HFFc6 (cell line): ENCODE data around the gene HOXD4. TPM values are rescaled to one million over a fixed set of nuclear protein-coding genes. Genes with fewer than 3 reads are reported as not detected.

Source experiments
- DNase-seq: peaks from one replicate; pipeline ENCODE4 v3.0.0-alpha.2; 2018
- H3K27ac Mint-ChIP-seq: 2 replicates; pipeline ENCODE4 v1.8.0; 2020; ENCODE audit warnings: mild to moderate bottlenecking, mixed read lengths
- H3K27me3 Mint-ChIP-seq: 2 replicates; pipeline ENCODE4 v1.8.0; 2021; ENCODE audit warnings: mild to moderate bottlenecking, moderate library complexity, mixed read lengths; ENCODE audit not compliant: insufficient read depth
- H3K36me3 Mint-ChIP-seq: 2 replicates; pipeline ENCODE4 v1.8.0; 2021; ENCODE audit warnings: low read depth, mixed read lengths
- H3K4me1 Mint-ChIP-seq: 2 replicates; pipeline ENCODE4 v1.8.0; 2020; ENCODE audit warnings: low read depth, mixed read lengths
- H3K4me3 Mint-ChIP-seq: 2 replicates; pipeline ENCODE4 v1.8.0; 2020; ENCODE audit warnings: mild to moderate bottlenecking, moderate library complexity, mixed read lengths
- H3K9me3 Mint-ChIP-seq: 2 replicates; pipeline ENCODE4 v1.8.0; 2020; ENCODE audit warnings: mild to moderate bottlenecking, mixed read lengths
- total RNA-seq, 6 experiments: library from RNA; stranded (reverse); fragmentation: NEBNext Ultra II Directional; extraction: Animal tissue kit (Norgen Biotek cat#: 25700); gene quantifications; 2 replicates in 1 of 6; 3 replicates in 5 of 6; pipeline ENCODE4 v1.2.3, GENCODE V29; 2021
- TF ChIP-seq, protein P1 (sequence below): fragments of 200-600 bp; sonication (generic); IDR thresholded peaks from 2 replicates; pipeline ENCODE4 v1.5.0; 2021; ENCODE audit warnings: antibody characterized with exemption, mild to moderate bottlenecking

The HOXD4 gene
- total RNA-seq, 6 experiments from 2014 or later: 0.40 to 0.69 (median 0.57) TPM; not detected in 2

DNA sequence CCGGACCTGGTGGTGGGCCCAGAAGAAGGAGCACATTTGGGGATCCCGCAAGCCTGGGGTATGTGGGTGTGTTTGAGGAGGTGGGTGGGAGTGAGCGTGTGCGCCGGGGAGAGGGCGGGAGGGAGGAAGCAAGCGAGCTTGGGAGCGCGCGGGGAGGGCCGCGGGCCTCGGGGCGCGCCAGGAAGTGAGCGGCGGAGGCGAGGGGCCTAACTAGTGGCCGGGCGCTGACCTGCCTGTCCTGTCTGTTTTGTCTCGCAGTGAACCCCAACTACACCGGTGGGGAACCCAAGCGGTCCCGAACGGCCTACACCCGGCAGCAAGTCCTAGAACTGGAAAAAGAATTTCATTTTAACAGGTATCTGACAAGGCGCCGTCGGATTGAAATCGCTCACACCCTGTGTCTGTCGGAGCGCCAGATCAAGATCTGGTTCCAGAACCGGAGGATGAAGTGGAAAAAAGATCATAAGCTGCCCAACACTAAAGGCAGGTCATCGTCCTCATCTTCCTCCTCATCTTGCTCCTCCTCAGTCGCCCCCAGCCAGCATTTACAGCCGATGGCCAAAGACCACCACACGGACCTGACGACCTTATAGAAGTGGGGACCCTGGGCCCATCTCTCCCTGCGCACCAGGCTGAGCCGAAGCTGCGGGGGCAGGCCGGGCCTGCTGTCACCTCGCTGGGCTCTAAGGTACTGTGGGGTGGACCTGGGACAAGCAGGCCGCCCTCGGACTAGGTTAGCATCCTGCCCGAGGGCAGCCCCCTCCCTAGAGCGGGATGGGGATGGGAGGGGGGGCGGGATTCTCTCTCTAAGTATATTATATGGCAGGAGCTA, 1.2 kb downstream of the HOXD4 start:
- H3K4me3 Mint-ChIP-seq: no peak overlapping the region; the same call in 1 of the 2 replicates
- H3K27me3 Mint-ChIP-seq: peaks cover 64% of the 10 kb centered on the region

DNA sequence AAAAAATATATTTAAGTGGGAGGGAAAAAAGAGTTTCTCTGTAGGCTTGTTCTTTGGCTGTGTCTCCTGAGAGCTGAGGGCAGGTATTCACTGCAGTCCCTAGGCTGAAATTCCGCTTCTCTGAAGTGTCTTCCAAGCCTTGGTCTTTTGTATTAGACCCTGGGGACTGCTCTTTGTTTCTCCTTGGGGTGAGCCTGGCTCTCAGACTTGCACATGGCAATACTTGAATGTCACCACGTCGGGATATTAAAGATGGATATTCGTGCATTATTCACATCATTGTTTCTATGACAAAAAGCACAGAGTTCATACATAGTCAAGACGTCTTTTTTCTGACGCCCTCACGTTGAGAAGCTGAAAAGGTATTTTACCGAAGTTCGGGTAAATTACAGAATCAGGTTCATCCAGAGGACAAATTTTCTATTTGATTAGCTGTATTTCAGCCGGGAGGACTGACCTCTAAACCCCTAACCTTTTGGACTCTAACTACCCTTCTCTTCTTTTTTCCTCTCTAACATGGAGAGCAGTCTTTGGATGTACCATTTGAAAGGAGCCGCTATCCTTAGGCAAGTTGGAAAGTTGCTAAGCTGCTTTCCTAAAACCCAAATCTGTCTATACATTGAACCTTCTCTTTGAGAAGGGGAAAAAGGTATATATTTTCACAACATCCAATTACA, 3.4 kb downstream of the HOXD4 start:
- Mint-ChIP-seq H3K4me3 (no peak overlapping the region), H3K4me1 (peaks cover 22% of the 10 kb centered on the region), H3K9me3 (no peaks in the 10 kb centered on the region), H3K27me3 (peaks cover 61% of the 10 kb centered on the region), H3K27ac (no peak overlapping the region), H3K36me3 (no peaks in the 10 kb centered on the region; the same call in 1 of the 2 replicates)
- no peak for DNase-seq
- TF ChIP-seq, protein P1, sequence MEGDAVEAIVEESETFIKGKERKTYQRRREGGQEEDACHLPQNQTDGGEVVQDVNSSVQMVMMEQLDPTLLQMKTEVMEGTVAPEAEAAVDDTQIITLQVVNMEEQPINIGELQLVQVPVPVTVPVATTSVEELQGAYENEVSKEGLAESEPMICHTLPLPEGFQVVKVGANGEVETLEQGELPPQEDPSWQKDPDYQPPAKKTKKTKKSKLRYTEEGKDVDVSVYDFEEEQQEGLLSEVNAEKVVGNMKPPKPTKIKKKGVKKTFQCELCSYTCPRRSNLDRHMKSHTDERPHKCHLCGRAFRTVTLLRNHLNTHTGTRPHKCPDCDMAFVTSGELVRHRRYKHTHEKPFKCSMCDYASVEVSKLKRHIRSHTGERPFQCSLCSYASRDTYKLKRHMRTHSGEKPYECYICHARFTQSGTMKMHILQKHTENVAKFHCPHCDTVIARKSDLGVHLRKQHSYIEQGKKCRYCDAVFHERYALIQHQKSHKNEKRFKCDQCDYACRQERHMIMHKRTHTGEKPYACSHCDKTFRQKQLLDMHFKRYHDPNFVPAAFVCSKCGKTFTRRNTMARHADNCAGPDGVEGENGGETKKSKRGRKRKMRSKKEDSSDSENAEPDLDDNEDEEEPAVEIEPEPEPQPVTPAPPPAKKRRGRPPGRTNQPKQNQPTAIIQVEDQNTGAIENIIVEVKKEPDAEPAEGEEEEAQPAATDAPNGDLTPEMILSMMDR: no peak

More for the DNA sequence above, 1.2 kb downstream of the HOXD4 start:
- Mint-ChIP-seq H3K36me3 (no peaks in the 10 kb centered on the region; the same call in 1 of the 2 replicates), H3K27ac (no peak overlapping the region), H3K9me3 (no peaks in the 10 kb centered on the region), H3K4me1 (peaks cover 21% of the 10 kb centered on the region; the same call in 1 of the 2 replicates)
- no peak for DNase-seq
- TF ChIP-seq, protein P1: no peak

DNA sequence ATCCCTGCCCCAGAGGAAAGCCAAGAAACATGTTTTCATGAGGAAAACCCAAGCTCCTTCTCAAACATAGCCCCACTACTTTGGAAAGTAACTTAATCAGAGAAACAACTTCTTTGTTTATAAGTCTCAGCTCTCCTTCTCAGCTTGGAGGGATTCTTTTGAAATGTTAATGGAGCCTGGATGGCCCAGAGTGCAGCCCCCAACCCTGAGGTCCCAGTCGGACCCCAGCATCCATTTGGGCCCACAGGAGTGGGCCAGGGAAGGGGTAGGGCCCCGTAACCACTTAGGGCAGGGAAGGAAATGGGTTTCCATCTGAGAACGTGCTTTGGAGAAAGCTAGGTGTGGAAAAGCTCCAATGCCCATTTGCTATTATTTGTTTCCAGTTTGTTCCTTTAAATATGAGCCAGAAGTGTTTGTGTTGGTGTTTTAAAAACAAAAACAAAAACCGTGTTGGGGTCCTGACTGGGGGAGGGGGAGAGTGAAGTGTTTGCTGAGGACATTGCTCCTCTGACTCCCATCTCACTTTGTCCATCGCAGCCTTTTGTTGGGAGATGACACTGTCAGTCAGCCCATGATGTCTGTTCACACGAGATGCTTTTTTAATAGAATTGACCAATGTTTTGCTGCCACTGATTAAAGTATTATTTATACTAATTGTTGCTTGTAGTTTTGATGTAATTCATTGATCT, 4.2 kb downstream of the HOXD4 start:
- TF ChIP-seq, protein P1: no peak
- H3K27ac Mint-ChIP-seq: no peak overlapping the region
- H3K4me1 Mint-ChIP-seq: peaks cover 15% of the 10 kb centered on the region
- DNase-seq: no peak
- H3K36me3 Mint-ChIP-seq: no peaks in the 10 kb centered on the region; the same call in 1 of the 2 replicates
- no peak overlapping the region for H3K4me3 Mint-ChIP-seq
- no peaks in the 10 kb centered on the region for H3K9me3 Mint-ChIP-seq
- H3K27me3 Mint-ChIP-seq: peaks cover 58% of the 10 kb centered on the region

DNA sequence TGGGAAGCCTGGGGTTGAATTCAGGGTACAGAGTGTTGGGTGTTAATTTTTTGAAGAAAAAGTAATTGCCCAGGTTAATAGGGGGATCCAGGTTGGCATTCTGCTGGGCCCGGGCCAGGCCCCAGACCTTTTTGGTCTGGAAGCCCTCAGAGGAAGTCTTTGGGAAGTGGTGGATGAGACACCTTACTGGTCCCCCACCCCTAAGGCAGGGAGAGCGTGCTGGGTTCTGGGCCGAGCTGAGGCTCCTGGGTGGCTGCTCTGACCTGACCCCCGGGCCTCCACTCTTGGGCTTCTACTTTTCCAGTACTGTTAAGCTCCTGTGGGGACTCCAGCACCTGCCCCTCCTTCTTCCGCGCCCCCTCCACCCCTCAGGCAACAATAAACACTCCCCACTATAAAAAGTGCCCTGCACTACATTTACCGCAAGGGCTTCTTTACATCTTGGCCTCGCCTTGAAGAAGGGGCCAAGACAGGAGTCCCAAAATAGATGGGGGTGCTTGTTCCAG, 5.0 kb downstream of the HOXD4 start:
- TF ChIP-seq, protein P1: no peak
- Mint-ChIP-seq H3K27ac (no peak overlapping the region), H3K4me3 (no peak overlapping the region; the same call in 1 of the 2 replicates), H3K36me3 (no peaks in the 10 kb centered on the region), H3K9me3 (no peaks in the 10 kb centered on the region), H3K27me3 (peaks cover 56% of the 10 kb centered on the region), H3K4me1 (peaks cover 20% of the 10 kb centered on the region)
- no peak for DNase-seq

- no peak within 1 kb of the TSS for H3K27ac Mint-ChIP-seq
- peaks cover 26% of the 10 kb centered on the region for H3K4me1 Mint-ChIP-seq
- H3K27me3 Mint-ChIP-seq: peaks cover 59% of the 10 kb centered on the region
- H3K36me3 Mint-ChIP-seq: no peaks in the 10 kb centered on the region
- no peak for DNase-seq
- TF ChIP-seq, protein P1: no peak
- no peaks in the 10 kb centered on the region for H3K9me3 Mint-ChIP-seq
- peak within 1 kb of the TSS; percentile 71; the same call in 1 of the 2 replicates for H3K4me3 Mint-ChIP-seq
Observed at GRCh38 chr2:176156807-176157498, 5.6 kb downstream of the HOXD4 start, which contains the start of gene HOXD3. TSS of gene HOXD3 (plus strand) at chr2:176157307. CDS start at chr2:176169115, 11,808 bp downstream.
